Activated CD8-positive, alpha-beta T cell treated with anti-CD3 and anti-CD28 coated beads, Interleukin-2, amount 10 ng/mL, durations not matched to agents 7 days and 5 days (primary cell): ENCODE measurements around the gene GBA2. TPM values are rescaled to one million over a fixed set of nuclear protein-coding genes. Genes with fewer than 3 reads are reported as not detected.

Experiments
- ATAC-seq: fragments of 150-1000 bp; cut with Tn5 transposase; one replicate; pipeline ENCODE4 v1.10.0; 2021; ENCODE audit warnings: moderate library complexity
- CTCF ChIA-PET: fragments of 350-600 bp; sonication (Branson Sonifier 250); formaldehyde crosslinking; loops from one replicate; lab custom pipeline; 2021; ENCODE audit warnings: antibody characterized with exemption; lab: Charles Lee
- POLR2A ChIA-PET: fragments of 350-600 bp; sonication (Branson Sonifier 250); formaldehyde crosslinking; loops from one replicate; lab custom pipeline; 2021; ENCODE audit warnings: antibody characterized with exemption; lab: Charles Lee
- DNase-seq: peaks from one replicate; pipeline ENCODE4 v3.0.0-alpha.2; 2020
- H3K27ac Mint-ChIP-seq: one replicate; pipeline ENCODE4 v1.8.0; 2021; ENCODE audit warnings: mild to moderate bottlenecking, mixed read lengths
- H3K27me3 Mint-ChIP-seq: one replicate; pipeline ENCODE4 v1.8.0; 2021; ENCODE audit warnings: low read depth, mixed read lengths
- H3K36me3 Mint-ChIP-seq: one replicate; pipeline ENCODE4 v1.8.0; 2021; ENCODE audit warnings: low read depth, mixed read lengths
- H3K4me1 Mint-ChIP-seq: one replicate; pipeline ENCODE4 v1.8.0; 2021; ENCODE audit warnings: low read depth, mixed read lengths
- H3K4me3 Mint-ChIP-seq: one replicate; pipeline ENCODE4 v1.8.0; 2021; ENCODE audit warnings: mild to moderate bottlenecking, mixed read lengths
- H3K9me3 Mint-ChIP-seq: one replicate; pipeline ENCODE4 v1.8.0; 2022; ENCODE audit warnings: mixed read lengths; ENCODE audit not compliant: insufficient read depth
- total RNA-seq, 2 experiments: library from RNA; stranded (reverse); gene quantifications; one replicate each; pipeline ENCODE4 v1.2.3, GENCODE V29; 2021

GBA2 gene
- total RNA-seq, 2 experiments from 2014 or later: 52.6 to 56.4 TPM

DNA sequence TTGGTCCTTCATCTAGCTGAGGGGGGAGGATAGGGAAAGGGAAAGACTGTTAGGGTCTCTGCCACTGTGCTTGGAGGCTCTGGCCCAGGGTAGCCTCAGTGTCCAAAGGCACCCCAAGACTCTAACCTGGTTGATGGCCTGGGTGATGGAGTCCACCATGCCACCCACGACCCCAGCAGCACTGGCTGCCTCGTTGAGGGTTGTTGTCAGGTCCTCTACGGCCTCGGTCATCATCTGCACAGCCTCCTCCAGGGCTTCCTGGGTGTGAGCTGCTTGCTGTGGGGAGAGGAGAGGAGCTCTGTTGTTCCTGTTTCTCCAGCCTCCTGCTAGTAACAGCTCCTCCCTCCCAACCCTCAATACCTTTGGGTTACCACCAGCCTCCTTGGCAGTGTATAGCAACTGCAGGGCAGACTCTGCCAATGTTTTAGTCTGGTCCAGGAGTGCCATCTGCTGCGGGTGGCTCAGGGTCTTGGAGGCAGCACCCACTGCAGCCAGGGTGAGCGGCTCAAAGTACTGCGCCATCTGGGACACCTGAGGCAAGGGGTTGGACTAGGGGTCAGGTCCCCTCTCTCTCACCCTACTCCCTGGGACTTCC lies 43.1 kb downstream of the GBA2 start:
- CTCF ChIA-PET: interaction anchor here (1.5 to 5.2 kb wide), 2 partner anchors 10 to 102 kb away, joined by 4 to 39 read pairs; no protein-coding TSS in a partner anchor
- ATAC-seq: no peak
- H3K9me3 Mint-ChIP-seq: no peaks in the 10 kb centered on the region
- H3K27ac Mint-ChIP-seq: no peak overlapping the region
- POLR2A ChIA-PET: interaction anchor here (1.3 kb wide), 1 partner anchor 59 kb away, joined by 3 read pairs; no protein-coding TSS in a partner anchor
- H3K4me1 Mint-ChIP-seq: no peaks in the 10 kb centered on the region
- peaks cover 73% of the 10 kb centered on the region for H3K36me3 Mint-ChIP-seq
- no peak for DNase-seq
- no peak overlapping the region for H3K4me3 Mint-ChIP-seq
- H3K27me3 Mint-ChIP-seq: no peaks in the 10 kb centered on the region

DNA sequence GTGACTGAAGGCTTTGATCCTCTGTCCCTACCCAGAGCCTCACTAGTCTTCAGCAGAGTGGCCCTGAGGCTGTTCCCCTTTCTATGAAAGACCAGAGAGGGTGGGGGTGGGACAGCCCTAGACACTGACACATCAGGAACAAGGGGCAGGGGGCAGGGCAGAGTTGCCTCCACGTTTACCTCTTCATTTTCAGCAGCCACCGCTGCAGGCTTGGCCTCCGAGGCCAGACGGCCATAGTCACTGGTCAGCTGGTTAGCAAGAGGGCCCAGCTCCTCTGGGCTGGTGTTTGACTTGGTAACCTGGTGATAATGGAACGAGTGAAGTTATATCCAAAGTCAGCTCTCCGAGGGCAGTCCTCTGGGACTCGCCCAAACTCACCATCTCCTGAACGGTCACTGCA lies 43.7 kb downstream of the GBA2 start:
- no peaks in the 10 kb centered on the region for H3K4me1 Mint-ChIP-seq
- H3K27me3 Mint-ChIP-seq: no peaks in the 10 kb centered on the region
- CTCF ChIA-PET: interaction anchor here (1.5 to 5.2 kb wide), 2 partner anchors 10 to 102 kb away, joined by 4 to 39 read pairs; no protein-coding TSS in a partner anchor
- H3K4me3 Mint-ChIP-seq: no peak overlapping the region
- no peaks in the 10 kb centered on the region for H3K9me3 Mint-ChIP-seq
- H3K27ac Mint-ChIP-seq: no peak overlapping the region
- H3K36me3 Mint-ChIP-seq: peaks cover 67% of the 10 kb centered on the region
- DNase-seq: no peak
- no peak for ATAC-seq
- POLR2A ChIA-PET: interaction anchor here (1.3 kb wide), 1 partner anchor 58 kb away, joined by 3 read pairs; no protein-coding TSS in a partner anchor

DNA sequence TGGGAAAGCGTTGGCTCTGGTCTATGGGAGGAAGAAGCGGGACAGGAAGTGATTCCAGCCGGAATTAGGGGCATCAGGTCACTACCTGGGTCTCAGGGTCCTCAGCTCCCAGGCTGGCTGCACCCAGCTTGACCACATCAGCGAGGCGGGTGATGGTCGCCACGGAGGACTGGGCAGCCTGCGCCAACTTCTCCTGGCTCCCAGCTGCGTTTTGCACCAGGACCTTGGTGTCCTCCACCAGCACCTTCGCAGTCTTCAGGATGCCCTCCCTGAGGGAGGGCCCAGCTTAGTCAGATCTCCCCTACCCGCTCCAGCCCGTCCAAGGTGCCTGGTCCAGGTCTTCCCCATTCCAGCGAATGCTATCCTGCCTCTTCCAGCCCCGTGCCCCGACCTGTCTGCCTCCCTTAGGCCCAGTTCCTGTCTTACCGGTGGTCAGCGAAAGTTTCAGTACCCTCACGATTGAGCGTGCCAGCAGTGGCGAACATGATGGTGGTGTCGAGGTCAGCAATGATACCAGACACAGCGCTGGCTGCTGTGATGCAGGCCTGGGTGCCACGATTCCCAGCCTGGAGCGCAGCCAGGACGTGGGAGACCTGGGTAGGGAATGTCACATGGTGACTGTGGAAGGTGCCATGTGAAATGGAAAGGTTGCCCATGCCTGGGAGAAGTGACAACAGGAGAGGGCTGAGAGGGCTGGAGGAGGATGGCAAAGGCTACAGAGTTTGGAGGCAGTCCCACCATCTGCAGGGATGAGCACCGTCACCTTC lies 44.9 kb downstream of the GBA2 start:
- Mint-ChIP-seq H3K4me1 (no peaks in the 10 kb centered on the region), H3K27me3 (no peaks in the 10 kb centered on the region), H3K4me3 (no peak overlapping the region), H3K36me3 (peaks cover 61% of the 10 kb centered on the region), H3K9me3 (no peaks in the 10 kb centered on the region), H3K27ac (no peak overlapping the region)
- CTCF ChIA-PET: interaction anchor here (1.2 to 5.2 kb wide), 2 partner anchors 8 to 46 kb away, joined by 3 to 39 read pairs; partner anchors contain the start of gene CCDC107
- POLR2A ChIA-PET: interaction anchor here (0.8 kb wide), 1 partner anchor 800 kb away, joined by 3 read pairs; no protein-coding TSS in a partner anchor
- DNase-seq (no peak), ATAC-seq (no peak)

DNA sequence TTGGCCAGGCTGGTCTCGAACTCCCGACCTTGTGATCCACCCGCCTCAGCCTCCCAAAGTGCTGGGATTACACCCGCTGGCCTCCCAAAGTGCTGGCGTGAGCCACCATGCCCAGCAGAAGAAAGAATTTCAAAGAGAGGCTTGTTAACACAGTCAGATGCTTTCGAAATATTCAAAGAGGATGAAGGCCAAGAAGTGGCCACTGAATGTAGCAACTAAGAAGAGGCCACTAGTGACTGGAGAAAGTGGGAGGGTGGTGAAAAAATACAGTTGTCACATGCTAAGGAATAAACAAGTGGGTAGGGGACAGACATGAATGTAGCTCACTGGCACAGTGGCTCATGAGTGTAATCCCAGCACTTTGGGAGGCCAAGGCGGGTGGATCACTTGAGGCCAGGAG lies 46.3 kb downstream of the GBA2 start:
- no peak for ATAC-seq
- H3K9me3 Mint-ChIP-seq: no peaks in the 10 kb centered on the region
- ChIA-PET POLR2A (interaction anchor here (0.6 to 1.2 kb wide), 2 partner anchors 8 to 109 kb away, joined by 3 to 4 read pairs; no protein-coding TSS in a partner anchor), CTCF (no interaction called here)
- H3K36me3 Mint-ChIP-seq: peaks cover 47% of the 10 kb centered on the region
- no peak for DNase-seq
- no peak overlapping the region for H3K4me3 Mint-ChIP-seq
- no peaks in the 10 kb centered on the region for H3K27me3 Mint-ChIP-seq
- no peak overlapping the region for H3K27ac Mint-ChIP-seq
- H3K4me1 Mint-ChIP-seq: no peaks in the 10 kb centered on the region

DNA sequence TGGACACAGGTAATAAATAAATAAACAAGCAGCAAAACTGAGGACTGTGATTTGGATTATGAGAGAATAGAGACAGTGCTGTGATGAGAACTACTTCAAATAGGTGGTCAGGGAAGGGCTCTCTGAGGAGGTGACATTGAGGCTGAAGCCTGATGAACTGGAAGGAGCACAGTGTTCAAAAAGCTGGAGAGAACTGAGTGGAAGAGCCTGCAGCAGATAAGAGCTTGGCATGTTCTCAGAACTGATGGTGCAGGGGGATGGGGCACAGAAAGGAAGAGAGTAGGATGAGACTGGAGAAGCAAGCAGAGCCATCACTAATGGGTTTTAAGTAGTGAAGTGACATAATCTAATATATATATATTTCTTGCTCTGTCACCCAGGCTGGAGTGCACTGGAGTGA lies 48.1 kb downstream of the GBA2 start:
- H3K9me3 Mint-ChIP-seq: no peaks in the 10 kb centered on the region
- ATAC-seq: no peak
- no peaks in the 10 kb centered on the region for H3K27me3 Mint-ChIP-seq
- H3K4me3 Mint-ChIP-seq: no peak overlapping the region
- no peak for DNase-seq
- H3K36me3 Mint-ChIP-seq: peaks cover 30% of the 10 kb centered on the region
- H3K27ac Mint-ChIP-seq: no peak overlapping the region
- H3K4me1 Mint-ChIP-seq: peaks cover 6% of the 10 kb centered on the region
- POLR2A ChIA-PET: no interaction called here
- CTCF ChIA-PET: interaction anchor here (1.2 to 1.7 kb wide), 2 partner anchors 10 to 37 kb away, joined by 3 read pairs; no protein-coding TSS in a partner anchor

DNA sequence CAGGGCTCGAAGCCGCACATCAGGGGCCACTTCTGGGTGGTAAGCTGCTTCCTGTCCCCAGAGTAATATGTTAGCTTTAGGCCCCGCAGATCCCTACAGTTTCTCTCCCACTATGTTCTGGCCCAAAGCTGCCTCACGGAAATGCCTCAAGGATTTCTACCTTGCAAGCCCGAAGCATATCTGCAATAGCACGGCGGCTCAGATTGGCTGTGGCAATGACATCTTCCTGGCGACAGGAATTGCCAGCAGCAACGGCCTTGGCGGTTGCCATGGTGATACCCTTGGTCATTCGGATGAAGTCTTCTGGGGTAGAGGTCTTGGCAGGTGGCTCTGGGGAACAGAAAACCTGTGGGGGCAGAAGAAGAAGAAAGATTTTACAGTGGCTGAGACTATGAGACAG lies 49.0 kb downstream of the GBA2 start:
- Mint-ChIP-seq H3K4me3 (no peak overlapping the region), H3K4me1 (peaks cover 6% of the 10 kb centered on the region), H3K9me3 (no peaks in the 10 kb centered on the region), H3K36me3 (peaks cover 28% of the 10 kb centered on the region), H3K27ac (no peak overlapping the region), H3K27me3 (no peaks in the 10 kb centered on the region)
- ATAC-seq (no peak), DNase-seq (no peak)
- POLR2A ChIA-PET: interaction anchor here (1.4 kb wide), 1 partner anchor 28 kb away, joined by 3 read pairs; no protein-coding TSS in a partner anchor
- CTCF ChIA-PET: interaction anchor here (1.0 kb wide), 1 partner anchor 12 kb away, joined by 3 read pairs; no protein-coding TSS in a partner anchor

DNA sequence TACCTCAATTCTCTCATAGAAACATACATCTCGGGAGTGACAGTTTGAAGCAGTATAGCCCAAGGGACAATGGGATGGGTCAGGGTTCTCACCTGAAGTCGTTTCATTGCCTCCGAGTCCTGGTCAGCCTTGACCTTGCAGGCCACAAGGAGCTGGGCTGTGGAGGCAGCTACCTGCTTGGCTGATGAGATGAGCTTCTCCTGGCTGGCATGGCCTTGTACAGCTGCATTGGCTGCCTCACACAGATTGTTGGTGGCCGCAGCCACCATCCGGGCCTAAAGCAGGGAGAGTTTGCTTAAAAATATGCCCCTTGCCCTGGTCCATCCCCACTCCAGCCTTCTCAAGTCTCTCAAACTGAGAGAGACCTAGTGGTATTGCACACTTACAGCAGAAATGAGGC lies 50.8 kb downstream of the GBA2 start:
- ATAC-seq (no peak), DNase-seq (no peak)
- Mint-ChIP-seq H3K27me3 (no peaks in the 10 kb centered on the region), H3K4me3 (no peak overlapping the region), H3K9me3 (no peaks in the 10 kb centered on the region), H3K27ac (no peak overlapping the region), H3K36me3 (peaks cover 11% of the 10 kb centered on the region), H3K4me1 (peaks cover 6% of the 10 kb centered on the region)
- POLR2A ChIA-PET: no interaction called here
- CTCF ChIA-PET: interaction anchor here (1.0 to 7.1 kb wide), 9 partner anchors 10 to 93 kb away, joined by 3 to 209 read pairs (median 22); partner anchors contain the start of genes ARHGEF39, CCDC107, CREB3 and RMRP

DNA sequence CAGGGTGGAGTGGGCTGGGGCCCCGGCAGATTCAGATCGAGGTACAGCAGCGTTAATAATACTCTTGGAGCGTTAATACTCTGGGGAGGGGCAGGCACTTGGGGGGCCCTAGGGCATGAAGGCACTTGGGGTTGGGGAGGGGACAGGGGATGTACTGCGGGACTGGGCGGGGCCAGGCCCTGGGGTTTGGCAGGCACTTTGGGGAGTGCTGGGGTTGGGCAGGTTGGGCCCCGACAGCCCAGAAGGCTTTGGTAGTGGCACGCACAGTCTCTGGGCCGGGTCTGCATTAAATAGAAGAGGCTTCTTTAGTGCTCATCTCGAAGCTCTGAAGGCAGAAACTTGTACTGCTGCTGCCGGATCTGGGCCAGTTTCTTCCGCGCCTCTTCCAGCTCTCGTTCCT lies 51.5 kb downstream of the GBA2 start:
- Mint-ChIP-seq H3K9me3 (no peaks in the 10 kb centered on the region), H3K27ac (no peak overlapping the region), H3K4me3 (no peak overlapping the region), H3K4me1 (peaks cover 6% of the 10 kb centered on the region), H3K27me3 (no peaks in the 10 kb centered on the region), H3K36me3 (peaks cover 5% of the 10 kb centered on the region)
- ChIA-PET CTCF (interaction anchor here (0.9 to 7.1 kb wide), 19 partner anchors 9 to 205 kb away, joined by 3 to 209 read pairs (median 23); partner anchors contain the start of genes ARHGEF39, CCDC107, CD72 and CREB3), POLR2A (interaction anchor here (1.6 kb wide), 1 partner anchor 51 kb away, joined by 5 read pairs; no protein-coding TSS in a partner anchor)
- ATAC-seq (no peak), DNase-seq (no peak)

DNA sequence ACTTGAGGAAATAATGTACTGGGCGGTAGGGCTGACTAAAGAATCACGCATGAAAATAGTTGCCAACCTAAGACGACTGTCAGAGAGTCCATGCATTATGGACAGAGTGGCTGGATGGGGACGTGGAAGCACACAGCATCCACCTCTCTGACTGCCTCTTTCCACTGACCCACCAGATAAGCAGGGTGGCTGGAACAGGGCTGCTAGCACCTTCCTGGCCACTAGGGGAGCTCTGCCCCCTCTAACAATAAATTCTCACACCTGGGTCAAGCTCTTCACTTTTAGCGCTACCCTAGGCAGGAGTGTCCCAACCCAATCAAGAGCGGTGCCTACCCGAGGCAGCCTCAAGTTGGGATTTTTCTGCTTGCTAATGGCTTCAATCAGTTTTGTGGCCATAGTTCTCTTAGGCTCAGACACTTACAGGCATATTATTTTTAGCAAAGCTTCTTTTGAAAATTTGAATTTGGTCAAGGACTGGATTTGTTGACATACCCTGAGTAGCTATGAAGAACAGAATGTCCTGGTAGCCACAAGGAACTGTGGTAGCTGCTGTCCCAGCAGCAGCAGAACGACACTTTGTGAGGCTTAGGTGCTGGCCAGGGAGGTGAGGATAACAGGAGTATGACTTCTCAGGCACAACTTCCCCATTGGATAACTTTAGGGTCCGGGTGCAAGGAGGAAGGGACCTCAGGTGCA lies 52.4 kb downstream of the GBA2 start:
- peak; percentile 70 for DNase-seq
- ATAC-seq: peak; percentile 93
- peaks cover 5% of the 10 kb centered on the region for H3K36me3 Mint-ChIP-seq
- ChIA-PET CTCF (interaction anchor here (0.6 to 7.1 kb wide), 41 partner anchors 9 to 594 kb away, joined by 3 to 209 read pairs (median 7); partner anchors contain the start of genes ARHGEF39, CA9, CCDC107 and CD72), POLR2A (interaction anchor here (1.0 to 1.6 kb wide), 6 partner anchors 12 to 93 kb away, joined by 3 to 9 read pairs (median 4); partner anchors contain the start of genes CREB3 and TLN1)
- no peaks in the 10 kb centered on the region for H3K9me3 Mint-ChIP-seq
- H3K4me3 Mint-ChIP-seq: no peak overlapping the region
- H3K4me1 Mint-ChIP-seq: peaks cover 9% of the 10 kb centered on the region
- H3K27ac Mint-ChIP-seq: peak overlapping the region; percentile 52
- H3K27me3 Mint-ChIP-seq: no peaks in the 10 kb centered on the region

DNA sequence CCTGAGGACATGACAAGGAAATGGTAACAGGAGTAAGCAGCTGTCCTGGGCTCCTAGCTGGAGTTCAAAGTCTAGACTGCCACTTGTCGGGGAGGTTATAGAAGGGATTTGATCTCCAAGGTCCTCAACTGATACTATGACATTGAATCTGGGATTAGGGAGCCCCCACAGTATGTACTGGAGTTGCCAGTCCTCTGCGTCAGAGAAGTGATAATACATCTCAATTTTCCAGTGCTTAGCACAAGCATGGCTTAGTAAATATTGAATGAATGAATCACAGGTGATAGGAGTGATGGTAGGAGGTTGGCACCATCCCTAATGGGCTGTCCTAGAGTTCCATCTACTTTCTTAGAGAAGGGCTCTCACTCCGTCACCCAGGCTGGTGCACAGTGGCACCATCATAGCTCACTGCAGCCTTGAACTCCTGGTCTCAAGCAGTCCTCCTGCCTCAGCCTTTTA lies 53.1 kb downstream of the GBA2 start:
- POLR2A ChIA-PET: interaction anchor here (1.0 to 1.6 kb wide), 6 partner anchors 11 to 92 kb away, joined by 3 to 9 read pairs (median 4); partner anchors contain the start of genes CREB3 and TLN1

More for the DNA sequence above, 53.1 kb downstream of the GBA2 start:
- Mint-ChIP-seq H3K4me1 (peaks cover 16% of the 10 kb centered on the region), H3K27ac (peak overlapping the region; percentile 32), H3K36me3 (peaks cover 5% of the 10 kb centered on the region), H3K9me3 (no peaks in the 10 kb centered on the region), H3K27me3 (no peaks in the 10 kb centered on the region), H3K4me3 (no peak overlapping the region)
- ATAC-seq: no peak
- no peak for DNase-seq
- CTCF ChIA-PET: interaction anchor here (0.6 to 7.1 kb wide), 39 partner anchors 8 to 593 kb away, joined by 3 to 209 read pairs (median 8); partner anchors contain the start of genes ARHGEF39, CA9, CCDC107 and CD72
